PC-9 (cell line): ENCODE data around the gene RASGEF1C.

Experiments used
- CTCF ChIP-seq: fragments of 200-600 bp; sonication (generic); conservative IDR thresholded peaks from 2 replicates; pipeline ENCODE4 v1.6.1; 2017; ENCODE audit warnings: mixed run types, antibody characterized with exemption, mild to moderate bottlenecking, moderate library complexity
- EZH2 ChIP-seq: fragments of 200-600 bp; sonication (generic); IDR thresholded peaks from 2 replicates; pipeline ENCODE4 v1.8.0; 2017; ENCODE audit warnings: antibody characterized with exemption, low read depth

- no peak for TF ChIP-seq CTCF
- TF ChIP-seq EZH2: no peak
Observed at GRCh38 chr5:180127682-180128670, 81.0 kb downstream of the RASGEF1C start.
